GM12872 (cell line): Measurements from ENCODE around the gene TBX1.

ENCODE experiments used
- CTCF ChIP-seq: IDR thresholded peaks from 3 replicates; pipeline ENCODE4 v1.5.1; 2011; ENCODE audit warnings: low read depth, mild to moderate bottlenecking, low read length, moderate library complexity; ENCODE audit not compliant: insufficient read depth

TBX1 gene

GRCh38 chr22:19784384-19785175 is 24.0 kb downstream of the TBX1 start:
- TF ChIP-seq CTCF = no peak

GRCh38 chr22:19785461-19786263 is 25.1 kb downstream of the TBX1 start:
- no peak for TF ChIP-seq CTCF

GRCh38 chr22:19786264-19786585 is 25.6 kb downstream of the TBX1 start:
- TF ChIP-seq CTCF = no peak

GRCh38 chr22:19786959-19787848 is 26.6 kb downstream of the TBX1 start:
- TF ChIP-seq CTCF = no peak

- TF ChIP-seq CTCF = no peak
These were observed 27.2 kb downstream of the TBX1 start for GRCh38 chr22:19787849-19788141.

GRCh38 chr22:19788661-19789225 is 28.2 kb downstream of the TBX1 start:
- TF ChIP-seq CTCF = no peak

DNA sequence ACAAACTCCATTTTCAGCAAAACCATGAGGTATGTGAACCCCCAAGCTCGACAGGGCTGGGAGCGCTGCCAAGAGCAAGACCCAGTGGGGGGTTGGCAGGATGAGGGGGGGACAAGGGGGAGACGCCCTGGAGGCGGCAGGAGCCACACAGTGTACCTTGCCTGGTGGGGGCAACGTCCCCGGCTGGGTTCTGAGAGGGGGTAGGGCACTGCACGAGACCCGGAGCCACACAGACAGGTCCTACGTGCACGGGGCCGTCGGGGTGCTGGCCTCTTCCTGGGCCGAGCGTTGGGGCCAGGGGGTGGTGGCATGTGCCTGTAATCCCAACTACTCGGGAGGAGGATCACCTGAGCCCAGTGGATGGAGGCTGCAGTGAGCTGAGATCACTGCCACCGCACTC is 28.8 kb downstream of the TBX1 start:
- TF ChIP-seq CTCF = no peak
